Chondrocyte (in vitro differentiated cells): ENCODE results near the gene BAX. TPM values are rescaled to one million over a fixed set of nuclear protein-coding genes. Genes with fewer than 3 reads are reported as not detected.

Source experiments
- DNase-seq: peaks from one replicate; pipeline ENCODE4 v3.0.0; 2021; ENCODE audit warnings: mixed read lengths, low spot score
- H3K27ac Mint-ChIP-seq: one replicate; pipeline ENCODE4 v1.8.0; 2021; ENCODE audit warnings: mild to moderate bottlenecking, moderate library complexity, mixed read lengths; ENCODE audit not compliant: unreplicated experiment
- H3K27me3 Mint-ChIP-seq: 2 replicates; pipeline ENCODE4 v1.8.0; 2021; ENCODE audit warnings: low read depth, mixed read lengths
- H3K36me3 Mint-ChIP-seq: 2 replicates; pipeline ENCODE4 v1.8.0; 2021; ENCODE audit warnings: low read depth, mixed read lengths
- H3K4me1 Mint-ChIP-seq: 2 replicates; pipeline ENCODE4 v1.8.0; 2021; ENCODE audit warnings: low read depth, mild to moderate bottlenecking, mixed read lengths
- H3K4me3 Mint-ChIP-seq: one replicate; pipeline ENCODE4 v1.8.0; 2021; ENCODE audit warnings: mild to moderate bottlenecking, moderate library complexity, mixed read lengths; ENCODE audit not compliant: unreplicated experiment
- H3K9me3 Mint-ChIP-seq: 2 replicates; pipeline ENCODE4 v1.8.0; 2021; ENCODE audit warnings: low read depth, mixed read lengths
- total RNA-seq: library from RNA; stranded (reverse); gene quantifications from 3 replicates; pipeline ENCODE4 v1.2.1, GENCODE V29; 2021
- TF ChIP-seq, protein P1 (sequence below): fragments of 200-600 bp; sonication (generic); IDR thresholded peaks from 2 replicates; pipeline ENCODE4 v1.5.0; 2021; ENCODE audit warnings: antibody characterized with exemption, mild to moderate bottlenecking, moderate library complexity

The BAX gene
- total RNA-seq, 1 donor from 2014 or later, result 161 TPM

DNA sequence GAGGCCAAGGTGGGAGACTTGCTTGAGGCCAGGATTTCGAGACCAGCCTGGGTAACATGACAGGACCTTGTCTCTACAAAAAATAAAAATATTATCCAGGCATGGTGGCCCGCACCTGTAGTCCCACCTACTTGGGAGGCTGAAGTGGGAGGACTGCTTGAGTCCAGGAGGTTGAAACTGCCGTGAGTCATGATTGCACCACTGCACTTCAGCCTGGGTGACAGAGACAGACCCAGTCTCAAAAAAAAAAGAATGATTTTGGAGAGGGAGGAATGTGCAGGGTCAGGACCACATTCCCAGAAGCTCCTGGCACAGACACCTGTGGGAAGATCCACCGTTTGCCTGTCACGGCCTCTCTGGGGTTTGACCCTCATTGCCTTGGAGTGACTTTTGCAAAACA lies 9.3 kb upstream of the BAX start:
- no peaks in the 10 kb centered on the region for H3K27me3 Mint-ChIP-seq
- H3K36me3 Mint-ChIP-seq, result no peaks in the 10 kb centered on the region
- H3K9me3 Mint-ChIP-seq, result peaks cover 6% of the 10 kb centered on the region
- H3K27ac Mint-ChIP-seq, result no peak overlapping the region
- TF ChIP-seq, protein P1, sequence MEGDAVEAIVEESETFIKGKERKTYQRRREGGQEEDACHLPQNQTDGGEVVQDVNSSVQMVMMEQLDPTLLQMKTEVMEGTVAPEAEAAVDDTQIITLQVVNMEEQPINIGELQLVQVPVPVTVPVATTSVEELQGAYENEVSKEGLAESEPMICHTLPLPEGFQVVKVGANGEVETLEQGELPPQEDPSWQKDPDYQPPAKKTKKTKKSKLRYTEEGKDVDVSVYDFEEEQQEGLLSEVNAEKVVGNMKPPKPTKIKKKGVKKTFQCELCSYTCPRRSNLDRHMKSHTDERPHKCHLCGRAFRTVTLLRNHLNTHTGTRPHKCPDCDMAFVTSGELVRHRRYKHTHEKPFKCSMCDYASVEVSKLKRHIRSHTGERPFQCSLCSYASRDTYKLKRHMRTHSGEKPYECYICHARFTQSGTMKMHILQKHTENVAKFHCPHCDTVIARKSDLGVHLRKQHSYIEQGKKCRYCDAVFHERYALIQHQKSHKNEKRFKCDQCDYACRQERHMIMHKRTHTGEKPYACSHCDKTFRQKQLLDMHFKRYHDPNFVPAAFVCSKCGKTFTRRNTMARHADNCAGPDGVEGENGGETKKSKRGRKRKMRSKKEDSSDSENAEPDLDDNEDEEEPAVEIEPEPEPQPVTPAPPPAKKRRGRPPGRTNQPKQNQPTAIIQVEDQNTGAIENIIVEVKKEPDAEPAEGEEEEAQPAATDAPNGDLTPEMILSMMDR, result no peak
- H3K4me3 Mint-ChIP-seq, result no peak overlapping the region
- DNase-seq, result no peak
- peaks cover 3% of the 10 kb centered on the region for H3K4me1 Mint-ChIP-seq

GRCh38 chr19:48945817-48946216 lies 8.9 kb upstream of the BAX start:
- TF ChIP-seq, protein P1, result no peak
- Mint-ChIP-seq H3K27me3 (no peaks in the 10 kb centered on the region), H3K9me3 (peaks cover 6% of the 10 kb centered on the region), H3K36me3 (no peaks in the 10 kb centered on the region), H3K27ac (no peak overlapping the region), H3K4me1 (peaks cover 3% of the 10 kb centered on the region), H3K4me3 (no peak overlapping the region)
- DNase-seq, result no peak

DNA sequence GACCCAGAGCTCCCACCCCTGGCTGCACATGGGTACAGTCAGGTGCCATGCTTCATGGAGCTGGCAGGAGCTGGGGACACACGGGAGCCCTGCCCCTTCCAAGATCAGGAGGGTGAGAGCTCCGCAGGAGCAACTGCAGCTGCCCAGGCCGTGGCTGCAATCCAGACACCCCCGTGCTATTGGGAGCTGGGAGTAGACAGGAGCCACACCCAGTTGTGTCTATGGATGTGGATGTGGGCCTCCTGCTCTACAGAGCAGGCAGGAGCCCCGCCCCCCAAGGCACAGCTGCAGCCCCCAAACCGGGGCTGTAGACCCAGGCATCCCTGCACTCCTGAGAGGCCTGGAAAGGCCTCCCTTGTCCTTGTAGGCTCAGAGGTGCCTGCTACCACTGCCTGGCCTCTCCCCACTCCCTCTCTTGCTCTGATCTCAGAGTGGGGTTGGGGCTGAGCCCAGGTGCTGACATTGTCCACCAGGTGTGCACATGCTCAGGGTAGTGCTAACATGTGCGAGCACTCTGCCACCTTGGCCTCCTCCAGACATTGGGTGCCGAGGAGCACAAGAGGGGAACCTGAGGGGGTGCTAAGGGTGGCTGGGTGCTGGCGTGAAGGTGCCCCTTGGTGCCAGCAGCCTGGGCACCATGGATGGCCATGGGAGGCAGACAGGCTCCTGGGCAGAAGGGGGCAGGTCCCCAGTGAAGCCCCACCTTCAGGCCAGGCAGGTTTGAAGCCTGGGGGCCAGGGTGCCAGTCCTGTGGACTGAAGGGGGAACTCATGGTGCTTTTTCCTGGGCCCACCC lies 8.0 kb upstream of the BAX start:
- Mint-ChIP-seq H3K36me3 (no peaks in the 10 kb centered on the region), H3K9me3 (no peaks in the 10 kb centered on the region)
- TF ChIP-seq, protein P1, result no peak

DNA sequence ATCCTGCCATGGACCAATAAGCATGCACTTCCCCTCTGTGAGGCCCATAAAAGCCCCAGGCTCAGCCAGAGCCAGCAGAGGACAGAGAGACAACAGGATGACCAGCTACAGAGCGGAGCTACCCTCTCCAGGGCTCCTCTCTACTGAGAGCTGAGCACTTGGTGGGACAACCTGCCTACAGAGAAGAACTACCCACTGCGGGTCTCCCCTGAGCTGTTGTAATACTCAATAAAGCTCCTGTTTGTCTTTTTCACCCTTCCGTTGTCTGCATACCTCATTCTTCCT lies 7.5 kb upstream of the BAX start:
- H3K27ac Mint-ChIP-seq, result no peak overlapping the region
- H3K9me3 Mint-ChIP-seq, result no peaks in the 10 kb centered on the region
- no peaks in the 10 kb centered on the region for H3K36me3 Mint-ChIP-seq
- H3K27me3 Mint-ChIP-seq, result no peaks in the 10 kb centered on the region
- no peak for DNase-seq
- TF ChIP-seq, protein P1, result no peak
- peaks cover 3% of the 10 kb centered on the region for H3K4me1 Mint-ChIP-seq
- H3K4me3 Mint-ChIP-seq, result no peak overlapping the region

More for the DNA sequence above, 8.0 kb upstream of the BAX start:
- H3K27ac Mint-ChIP-seq, result no peak overlapping the region
- H3K4me1 Mint-ChIP-seq, result peaks cover 3% of the 10 kb centered on the region
- no peak overlapping the region for H3K4me3 Mint-ChIP-seq
- no peaks in the 10 kb centered on the region for H3K27me3 Mint-ChIP-seq
- no peak for DNase-seq

DNA sequence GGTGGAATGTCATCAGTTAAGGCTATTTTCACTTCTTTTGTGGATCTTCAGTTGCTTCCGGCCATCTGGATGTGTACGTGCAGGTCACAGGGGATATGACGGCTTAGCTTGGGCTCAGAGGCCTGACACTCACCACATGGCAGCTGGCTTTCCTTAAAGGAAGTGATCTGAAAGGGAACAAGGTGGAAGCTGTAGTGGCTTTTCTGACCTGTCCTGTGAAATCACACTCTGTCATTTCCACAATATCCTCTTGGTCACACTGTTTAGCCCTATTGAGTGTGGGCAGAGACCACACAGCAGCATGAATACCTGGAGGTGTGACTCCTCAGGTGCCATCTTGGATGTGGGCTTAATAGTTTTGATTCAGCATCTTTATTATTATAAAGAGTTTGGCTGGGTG lies 4.5 kb upstream of the BAX start:
- no peak overlapping the region for H3K27ac Mint-ChIP-seq

More for the DNA sequence above, 4.5 kb upstream of the BAX start:
- Mint-ChIP-seq H3K36me3 (no peaks in the 10 kb centered on the region), H3K27me3 (no peaks in the 10 kb centered on the region), H3K4me3 (no peak overlapping the region), H3K4me1 (peaks cover 7% of the 10 kb centered on the region), H3K9me3 (no peaks in the 10 kb centered on the region)
- TF ChIP-seq, protein P1, result no peak
- no peak for DNase-seq
